ENCODE data around the gene ADGRD2.

- no peak for TF ChIP-seq CTCF (IDR thresholded peaks at IDR 0.05; ENCODE audit: low read depth, low read length)
- no peak for TF ChIP-seq EZH2phosphoT487 (IDR thresholded peaks at IDR 0.05; ENCODE audit: low read depth)
These were observed 23.1 kb downstream of the ADGRD2 start for GRCh38 chr9:124473310-124473709.

Data from OCI-LY3 (cell line).